IPS-20b (cell line): Measurements from ENCODE around the gene POLR2E.

Experiments
- H3K27ac ChIP-seq: one replicate; pipeline ENCODE4 v1.5.1; 2013; ENCODE audit warnings: low read length
- H3K27me3 ChIP-seq: 2 replicates; pipeline ENCODE4 v1.6.1; 2013; ENCODE audit warnings: mild to moderate bottlenecking, low read length, inconsistent platforms; ENCODE audit not compliant: insufficient read depth
- H3K36me3 ChIP-seq: 2 replicates; pipeline ENCODE4 v1.6.1; 2013; ENCODE audit warnings: low read depth, mild to moderate bottlenecking, inconsistent platforms, low read length, moderate library complexity; ENCODE audit not compliant: insufficient read depth
- H3K4me1 ChIP-seq: 2 replicates; pipeline ENCODE4 v1.6.1; 2013; ENCODE audit warnings: mild to moderate bottlenecking, control low read depth, inconsistent platforms, low read length, moderate library complexity; ENCODE audit not compliant: insufficient read depth
- H3K4me3 ChIP-seq: 2 replicates; pipeline ENCODE4 v1.5.1; 2013; ENCODE audit warnings: mild to moderate bottlenecking, low read length, inconsistent platforms
- H3K9ac ChIP-seq: 2 replicates; pipeline ENCODE4 v1.6.1; 2013; ENCODE audit warnings: low read depth, mild to moderate bottlenecking, inconsistent platforms, low read length, moderate library complexity
- H3K9me3 ChIP-seq: 2 replicates; pipeline ENCODE4 v1.6.1; 2013; ENCODE audit warnings: mild to moderate bottlenecking, low read depth, low read length, inconsistent platforms; ENCODE audit not compliant: insufficient read depth

Gene POLR2E

DNA sequence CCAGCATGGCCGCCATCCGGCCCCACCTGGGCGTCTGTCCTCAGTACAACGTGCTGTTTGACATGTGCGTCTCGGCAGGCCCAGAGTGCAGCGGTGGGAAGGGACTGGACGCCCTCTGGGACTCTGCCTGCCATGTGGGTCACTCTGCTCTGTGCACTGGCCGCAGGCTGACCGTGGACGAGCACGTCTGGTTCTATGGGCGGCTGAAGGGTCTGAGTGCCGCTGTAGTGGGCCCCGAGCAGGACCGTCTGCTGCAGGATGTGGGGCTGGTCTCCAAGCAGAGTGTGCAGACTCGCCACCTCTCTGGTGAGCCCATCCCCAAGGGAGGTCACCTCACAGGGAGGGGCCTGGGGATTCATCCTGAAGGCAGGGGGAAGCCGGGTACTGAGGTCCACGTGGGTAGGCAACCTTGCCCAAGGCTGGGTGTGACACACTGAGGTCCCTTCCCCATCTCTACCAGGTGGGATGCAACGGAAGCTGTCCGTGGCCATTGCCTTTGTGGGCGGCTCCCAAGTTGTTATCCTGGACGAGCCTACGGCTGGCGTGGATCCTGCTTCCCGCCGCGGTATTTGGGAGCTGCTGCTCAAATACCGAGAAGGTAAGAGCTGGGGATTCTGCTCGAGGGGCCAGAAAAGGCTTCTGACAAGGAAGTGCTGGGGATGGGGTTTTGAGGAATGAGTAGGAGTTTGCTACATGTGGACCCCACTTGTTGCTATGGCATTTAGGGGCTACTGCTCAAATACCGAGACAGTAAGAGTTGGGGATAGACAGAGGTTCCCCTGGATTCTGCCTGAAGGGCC is 44.0 kb downstream of the POLR2E start:
- Histone ChIP-seq H3K9ac (no peak overlapping the region), H3K27ac (no peak overlapping the region)

GRCh38 chr19:1049800-1050199 is 45.4 kb downstream of the POLR2E start:
- Histone ChIP-seq H3K9ac (no peak overlapping the region), H3K27ac (no peak overlapping the region), H3K27me3 (no peaks in the 10 kb centered on the region), H3K36me3 (no peaks in the 10 kb centered on the region), H3K4me1 (no peaks in the 10 kb centered on the region), H3K9me3 (no peaks in the 10 kb centered on the region), H3K4me3 (no peak overlapping the region)

More for the DNA sequence above, 44.0 kb downstream of the POLR2E start:
- H3K36me3 ChIP-seq, result no peaks in the 10 kb centered on the region
- H3K4me3 ChIP-seq, result no peak overlapping the region
- no peaks in the 10 kb centered on the region for H3K4me1 ChIP-seq
- no peaks in the 10 kb centered on the region for H3K9me3 ChIP-seq
- H3K27me3 ChIP-seq, result no peaks in the 10 kb centered on the region

DNA sequence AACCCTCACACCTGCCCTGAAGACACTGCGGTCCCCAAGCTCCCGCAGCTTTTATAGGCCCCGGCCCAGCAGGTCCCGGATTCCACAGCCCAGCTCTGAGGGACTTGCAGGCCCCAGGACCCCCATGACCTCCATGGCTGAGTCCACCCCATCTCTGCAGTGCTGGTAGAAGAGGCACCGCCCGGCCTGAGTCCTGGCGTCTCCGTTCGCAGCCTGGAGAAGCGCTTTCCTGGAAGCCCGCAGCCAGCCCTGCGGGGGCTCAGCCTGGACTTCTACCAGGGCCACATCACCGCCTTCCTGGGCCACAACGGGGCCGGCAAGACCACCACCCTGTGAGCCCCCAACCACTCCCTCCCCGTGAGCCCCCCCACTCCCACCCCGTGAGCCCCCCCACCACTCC is 46.1 kb downstream of the POLR2E start:
- H3K9me3 ChIP-seq, result no peaks in the 10 kb centered on the region
- H3K36me3 ChIP-seq, result no peaks in the 10 kb centered on the region
- H3K9ac ChIP-seq, result no peak overlapping the region
- no peak overlapping the region for H3K4me3 ChIP-seq
- no peak overlapping the region for H3K27ac ChIP-seq
- H3K4me1 ChIP-seq, result no peaks in the 10 kb centered on the region
- H3K27me3 ChIP-seq, result no peaks in the 10 kb centered on the region

GRCh38 chr19:1047696-1048147 is 47.5 kb downstream of the POLR2E start:
- Histone ChIP-seq H3K27me3 (no peaks in the 10 kb centered on the region), H3K27ac (no peak overlapping the region), H3K9me3 (no peaks in the 10 kb centered on the region), H3K4me1 (no peaks in the 10 kb centered on the region), H3K9ac (no peak overlapping the region), H3K36me3 (no peaks in the 10 kb centered on the region), H3K4me3 (no peak overlapping the region)

GRCh38 chr19:1046836-1047695 is 48.1 kb downstream of the POLR2E start:
- H3K4me3 ChIP-seq, result no peak overlapping the region
- H3K27ac ChIP-seq, result no peak overlapping the region
- no peaks in the 10 kb centered on the region for H3K36me3 ChIP-seq
- no peaks in the 10 kb centered on the region for H3K9me3 ChIP-seq
- H3K9ac ChIP-seq, result no peak overlapping the region
- no peaks in the 10 kb centered on the region for H3K27me3 ChIP-seq
- H3K4me1 ChIP-seq, result no peaks in the 10 kb centered on the region

DNA sequence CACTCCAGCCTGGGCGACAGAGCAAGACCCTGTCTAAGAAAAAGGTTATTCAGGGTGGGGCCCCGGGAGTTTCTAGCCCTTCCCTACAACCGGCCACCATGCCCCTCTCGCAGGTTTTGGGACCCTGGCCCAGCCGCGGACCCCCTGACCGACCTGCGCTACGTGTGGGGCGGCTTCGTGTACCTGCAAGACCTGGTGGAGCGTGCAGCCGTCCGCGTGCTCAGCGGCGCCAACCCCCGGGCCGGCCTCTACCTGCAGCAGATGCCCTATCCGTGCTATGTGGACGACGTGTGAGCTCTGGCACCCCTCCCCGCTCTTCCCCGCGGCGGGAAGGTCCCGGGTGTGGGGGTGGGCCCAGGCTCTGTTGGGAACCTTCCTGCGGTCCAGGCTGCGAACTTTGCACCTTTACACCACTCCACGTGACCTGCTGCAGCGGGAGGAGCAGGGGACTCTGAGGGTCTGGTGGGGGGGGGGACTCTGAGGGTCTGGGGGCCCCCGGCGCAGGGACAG is 49.0 kb downstream of the POLR2E start:
- no peaks in the 10 kb centered on the region for H3K27me3 ChIP-seq
- no peaks in the 10 kb centered on the region for H3K36me3 ChIP-seq
- no peak overlapping the region for H3K9ac ChIP-seq
- no peak overlapping the region for H3K4me3 ChIP-seq
- H3K4me1 ChIP-seq, result no peaks in the 10 kb centered on the region
- H3K27ac ChIP-seq, result no peak overlapping the region
- H3K9me3 ChIP-seq, result no peaks in the 10 kb centered on the region

GRCh38 chr19:1045247-1045603 is 50.0 kb downstream of the POLR2E start:
- Histone ChIP-seq H3K4me1 (no peaks in the 10 kb centered on the region; the same call in 1 of the 2 replicates), H3K9ac (no peak overlapping the region), H3K4me3 (no peak overlapping the region), H3K36me3 (no peaks in the 10 kb centered on the region), H3K9me3 (no peaks in the 10 kb centered on the region), H3K27ac (no peak overlapping the region), H3K27me3 (no peaks in the 10 kb centered on the region)

DNA sequence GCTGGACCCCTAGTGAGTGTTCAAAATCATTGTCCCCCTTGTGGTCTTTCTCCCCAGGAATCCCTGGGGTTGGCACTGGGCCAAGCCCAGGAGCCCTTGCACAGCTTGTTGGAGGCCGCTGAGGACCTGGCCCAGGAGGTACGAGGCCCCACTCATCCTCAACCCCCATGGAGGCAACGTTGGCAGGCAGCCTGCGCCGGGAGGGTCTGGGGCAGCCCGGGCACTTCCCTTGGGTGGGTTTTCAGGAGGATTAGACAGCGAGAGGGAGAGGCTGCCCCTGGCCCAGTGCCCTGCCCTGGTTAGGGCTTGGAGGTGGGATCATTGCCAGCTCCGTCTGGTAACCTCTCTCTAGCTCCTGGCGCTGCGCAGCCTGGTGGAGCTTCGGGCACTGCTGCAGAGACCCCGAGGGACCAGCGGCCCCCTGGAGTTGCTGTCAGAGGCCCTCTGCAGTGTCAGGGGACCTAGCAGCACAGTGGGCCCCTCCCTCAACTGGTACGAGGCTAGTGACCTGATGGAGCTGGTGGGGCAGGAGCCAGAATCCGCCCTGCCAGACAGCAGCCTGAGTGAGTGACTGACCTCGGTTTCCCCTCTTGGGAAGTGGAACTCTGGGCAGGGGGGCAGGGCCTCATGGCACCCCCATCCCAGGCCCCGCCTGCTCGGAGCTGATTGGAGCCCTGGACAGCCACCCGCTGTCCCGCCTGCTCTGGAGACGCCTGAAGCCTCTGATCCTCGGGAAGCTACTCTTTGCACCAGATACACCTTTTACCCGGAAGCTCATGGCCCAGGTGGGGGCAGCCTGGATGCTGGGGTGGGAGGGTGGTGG is 52.3 kb downstream of the POLR2E start:
- Histone ChIP-seq H3K9me3 (no peaks in the 10 kb centered on the region), H3K27ac (no peak overlapping the region), H3K27me3 (no peaks in the 10 kb centered on the region), H3K36me3 (peaks cover 12% of the 10 kb centered on the region), H3K4me3 (no peak overlapping the region), H3K4me1 (no peaks in the 10 kb centered on the region; the same call in 1 of the 2 replicates), H3K9ac (no peak overlapping the region)

DNA sequence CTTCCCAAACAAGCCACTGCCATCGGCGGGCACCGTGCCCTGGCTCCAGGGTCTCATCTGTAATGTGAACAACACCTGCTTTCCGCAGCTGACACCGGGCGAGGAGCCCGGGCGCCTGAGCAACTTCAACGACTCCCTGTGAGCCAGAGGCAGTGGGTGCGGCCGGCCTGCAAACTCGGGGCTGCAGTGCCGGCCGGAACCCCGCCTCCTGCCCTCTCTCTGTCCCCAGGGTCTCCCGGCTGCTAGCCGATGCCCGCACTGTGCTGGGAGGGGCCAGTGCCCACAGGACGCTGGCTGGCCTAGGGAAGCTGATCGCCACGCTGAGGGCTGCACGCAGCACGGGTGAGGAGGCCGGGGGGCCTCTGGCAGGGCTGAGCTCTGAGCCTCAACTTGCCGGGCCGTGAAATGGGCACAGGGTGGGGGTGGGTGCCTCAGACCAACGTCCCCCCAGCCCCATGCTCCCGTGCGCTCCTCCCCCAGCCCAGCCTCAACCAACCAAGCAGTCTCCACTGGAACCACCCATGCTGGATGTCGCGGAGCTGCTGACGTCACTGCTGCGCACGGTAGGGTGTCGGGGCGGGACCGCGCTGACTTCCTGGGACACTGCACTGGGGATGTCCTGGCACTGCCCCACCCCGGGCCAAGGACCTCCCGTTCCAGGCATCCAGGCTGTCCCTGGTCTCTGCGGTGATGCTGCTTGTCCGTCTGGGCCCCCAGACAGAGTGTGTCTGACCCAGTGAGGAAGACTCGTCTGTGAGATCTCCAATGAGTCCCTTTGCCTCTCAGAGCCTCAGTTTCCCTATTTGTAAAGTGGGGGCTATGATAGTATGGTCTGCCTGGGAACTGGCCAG is 53.1 kb downstream of the POLR2E start:
- Histone ChIP-seq H3K36me3 (peaks cover 20% of the 10 kb centered on the region), H3K27ac (no peak overlapping the region), H3K27me3 (no peaks in the 10 kb centered on the region), H3K4me3 (no peak overlapping the region), H3K4me1 (no peaks in the 10 kb centered on the region; the same call in 1 of the 2 replicates), H3K9ac (no peak overlapping the region), H3K9me3 (no peaks in the 10 kb centered on the region)

GRCh38 chr19:1041272-1041834 is 53.8 kb downstream of the POLR2E start:
- Histone ChIP-seq H3K9me3 (no peaks in the 10 kb centered on the region), H3K27ac (no peak overlapping the region), H3K36me3 (peaks cover 25% of the 10 kb centered on the region), H3K9ac (no peak overlapping the region), H3K4me3 (peak overlapping the region; percentile 90), H3K27me3 (no peaks in the 10 kb centered on the region), H3K4me1 (no peaks in the 10 kb centered on the region; the same call in 1 of the 2 replicates)
